Measurements from ENCODE around the gene C10orf143.
"Not testable (repeated sequence)": the region's sequence is repeated elsewhere in the genome, so short reads cannot be mapped to it uniquely, and the experiment has no call there.

Gene C10orf143

GRCh38 chr10:130028465-130028819 is 82.2 kb downstream of the C10orf143 start:
- DNase-seq, result no peak

- no peak for DNase-seq
Measured at GRCh38 chr10:130027716-130028464, 82.7 kb downstream of the C10orf143 start.

GRCh38 chr10:130026670-130027456 is 83.8 kb downstream of the C10orf143 start:
- DNase-seq, result no peak

DNA sequence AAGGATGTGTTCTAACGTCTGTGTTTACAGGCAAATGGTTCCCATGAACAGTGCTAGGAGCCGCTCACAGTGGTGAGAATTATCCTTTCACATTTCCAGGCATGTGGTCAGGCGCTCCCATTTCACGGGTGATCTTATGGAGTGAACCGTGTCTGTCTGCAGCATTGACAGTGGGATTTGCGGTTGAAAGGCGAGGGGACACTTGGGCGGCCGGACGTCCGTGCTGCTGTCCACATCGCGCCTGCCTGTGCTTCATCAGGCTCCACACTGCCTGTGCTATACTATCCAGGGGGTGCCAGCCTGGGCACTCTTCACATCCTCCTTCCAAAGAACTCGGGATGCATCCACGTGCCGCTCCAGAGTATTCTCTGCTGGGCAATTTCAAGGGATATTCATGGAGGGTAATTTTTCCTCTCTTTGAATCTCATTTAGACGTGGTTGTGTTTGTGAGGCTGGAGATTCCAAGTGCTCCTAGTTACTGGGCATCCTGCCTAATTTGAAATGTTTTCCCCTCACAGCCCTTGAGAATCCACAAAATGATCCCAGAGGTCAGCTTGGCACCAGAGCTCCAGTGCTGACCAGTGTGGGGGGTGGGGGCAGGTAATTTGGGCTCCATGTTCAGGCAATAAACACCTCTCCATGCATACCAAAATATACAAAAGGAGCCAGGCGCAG is 84.7 kb downstream of the C10orf143 start:
- no peak for DNase-seq

- DNase-seq, result no peak
Measured at GRCh38 chr10:130025326-130025725, 85.3 kb downstream of the C10orf143 start.

DNA sequence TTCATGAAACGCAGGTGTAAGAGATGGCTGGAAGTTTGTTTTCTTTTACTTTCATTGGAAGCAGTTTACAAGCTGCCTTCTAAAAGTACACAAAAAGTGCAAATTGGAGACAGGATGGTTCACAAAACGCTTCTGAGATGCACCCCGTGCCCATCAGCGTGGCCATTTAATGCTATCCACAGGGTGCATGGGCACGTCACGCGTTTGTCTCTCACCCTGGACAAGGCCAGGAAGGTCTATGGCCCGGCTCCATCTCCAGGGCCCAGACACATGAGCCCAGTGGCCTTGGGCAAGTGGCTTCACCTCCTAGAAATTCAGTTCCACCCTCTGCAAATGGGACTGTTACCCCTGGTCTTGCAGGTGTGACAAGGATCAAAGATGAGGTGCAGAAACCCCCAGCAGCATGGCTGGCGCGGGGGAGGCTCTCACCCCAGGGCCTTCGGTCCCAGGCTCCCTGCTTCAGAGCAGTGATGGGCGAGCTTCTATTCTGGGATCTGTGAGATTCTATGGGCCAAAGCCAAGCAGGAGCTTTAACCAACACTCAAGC is 85.8 kb downstream of the C10orf143 start:
- no peak for DNase-seq

DNA sequence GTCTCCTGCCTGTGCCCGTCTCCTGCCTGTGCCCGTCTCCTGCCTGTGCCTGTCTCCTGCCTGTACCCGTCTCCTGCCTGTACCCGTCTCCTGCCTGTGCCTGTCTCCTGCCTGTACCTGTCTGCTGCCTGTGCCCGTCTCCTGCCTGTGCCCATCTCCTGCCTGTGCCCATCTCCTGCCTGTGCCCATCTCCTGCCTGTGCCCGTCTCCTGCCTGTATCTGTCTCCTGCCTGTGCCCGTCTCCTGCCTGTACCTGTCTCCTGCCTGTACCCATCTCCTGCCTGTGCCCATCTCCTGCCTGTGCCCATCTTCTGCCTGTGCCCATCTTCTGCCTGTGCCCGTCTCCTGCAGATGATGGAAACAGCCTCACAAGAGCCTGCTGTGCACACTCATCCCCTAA is 86.3 kb downstream of the C10orf143 start:
- not testable (repeated sequence) for DNase-seq

DNA sequence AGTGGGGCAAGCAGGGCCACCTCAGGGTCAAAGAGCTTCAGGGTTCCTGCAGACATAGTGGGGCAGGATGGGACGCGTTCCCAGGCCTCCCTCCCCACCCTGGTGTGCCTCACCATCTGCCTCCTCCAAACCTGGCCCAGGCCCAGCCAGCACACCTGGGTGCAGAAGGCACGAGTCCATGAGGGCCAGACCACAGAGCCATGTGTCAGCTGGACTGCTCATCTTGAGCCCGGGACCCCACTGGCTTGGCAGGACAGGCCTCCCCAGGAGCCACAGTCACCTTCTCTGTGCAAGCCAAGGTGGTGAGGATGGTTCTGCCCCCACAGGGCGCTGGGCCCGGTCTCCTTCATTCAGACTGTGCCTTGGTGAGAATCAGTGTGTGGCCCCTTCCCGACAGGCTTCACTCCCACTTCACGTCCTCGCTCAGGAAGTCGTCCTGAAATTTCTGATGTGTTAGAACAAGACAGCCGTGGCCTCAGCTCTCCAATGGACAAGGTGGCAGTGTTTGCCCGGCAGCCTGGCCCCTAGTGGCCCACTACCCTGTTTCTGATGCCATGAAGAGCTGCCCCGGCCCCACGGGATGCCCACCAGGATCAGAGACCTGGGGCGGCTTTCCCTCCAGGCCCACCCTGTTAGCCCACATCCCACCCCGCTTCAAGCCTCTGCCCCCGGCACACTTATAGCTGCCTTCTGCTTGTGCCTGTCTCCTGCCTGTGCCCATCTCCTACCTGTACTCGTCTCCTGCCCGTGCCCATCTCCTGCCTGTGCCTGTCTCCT is 87.0 kb downstream of the C10orf143 start:
- DNase-seq, result no peak

GRCh38 chr10:130022511-130023299 is 87.9 kb downstream of the C10orf143 start:
- no peak for DNase-seq

DNA sequence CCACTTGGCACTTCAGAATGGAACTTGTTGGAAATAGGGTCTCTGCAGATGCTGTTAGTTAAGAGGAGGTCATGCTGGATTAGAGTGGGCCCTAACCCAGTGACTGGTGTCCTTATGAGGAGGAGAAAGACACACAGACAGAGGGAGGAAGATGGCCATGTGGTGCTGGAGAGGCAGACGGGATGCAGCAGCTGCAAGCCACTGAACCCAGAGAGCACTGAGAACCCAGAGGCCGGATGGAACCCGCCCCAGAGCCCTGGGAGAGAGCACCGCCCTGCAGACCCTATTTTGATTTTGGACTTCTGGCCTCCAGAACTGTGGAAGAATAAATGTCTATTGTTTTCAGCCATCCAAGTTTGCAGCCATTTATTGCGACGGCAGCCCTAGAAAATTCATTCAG is 88.5 kb downstream of the C10orf143 start:
- DNase-seq, result no peak

- no peak for DNase-seq
Measured at GRCh38 chr10:130021383-130021950, 89.2 kb downstream of the C10orf143 start.

DNA sequence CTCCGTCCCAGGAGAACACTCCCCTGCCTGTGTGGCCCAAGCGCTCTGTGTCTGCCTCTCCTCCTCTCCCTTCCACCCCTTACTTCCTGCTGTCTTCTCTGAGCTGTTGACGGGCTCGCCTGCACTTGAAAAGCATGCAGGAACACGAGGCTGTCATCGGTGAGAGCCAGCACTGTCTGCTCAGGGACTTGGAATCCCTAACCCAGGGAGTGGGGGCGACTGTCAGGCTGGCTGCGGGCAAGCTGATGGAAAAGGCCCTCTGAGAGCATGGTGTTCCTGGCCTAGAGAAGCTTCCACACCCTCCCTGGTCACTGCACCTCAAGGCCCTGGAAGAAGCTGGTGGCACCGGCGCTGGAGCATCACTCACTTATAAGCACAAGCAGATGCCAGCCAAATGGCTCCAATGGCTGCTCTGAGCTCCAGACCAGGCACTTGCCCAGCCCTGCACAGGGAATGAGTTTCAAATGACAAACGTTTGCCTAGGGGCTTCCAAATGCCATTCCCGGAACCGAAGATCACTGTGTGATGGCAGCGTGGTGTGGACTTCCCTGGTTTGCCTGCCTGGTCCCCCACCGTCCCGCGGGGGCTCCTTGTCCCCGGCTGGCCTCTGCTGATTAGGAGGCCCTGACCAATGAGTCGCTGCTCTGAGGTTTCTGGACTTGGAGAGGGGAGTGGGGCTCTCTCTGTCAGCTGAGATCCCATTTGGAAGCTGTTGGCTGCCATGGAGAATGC is 89.8 kb downstream of the C10orf143 start:
- DNase-seq, result no peak

GRCh38 chr10:130018730-130019185 is 91.9 kb downstream of the C10orf143 start:
- no peak for DNase-seq

DNA sequence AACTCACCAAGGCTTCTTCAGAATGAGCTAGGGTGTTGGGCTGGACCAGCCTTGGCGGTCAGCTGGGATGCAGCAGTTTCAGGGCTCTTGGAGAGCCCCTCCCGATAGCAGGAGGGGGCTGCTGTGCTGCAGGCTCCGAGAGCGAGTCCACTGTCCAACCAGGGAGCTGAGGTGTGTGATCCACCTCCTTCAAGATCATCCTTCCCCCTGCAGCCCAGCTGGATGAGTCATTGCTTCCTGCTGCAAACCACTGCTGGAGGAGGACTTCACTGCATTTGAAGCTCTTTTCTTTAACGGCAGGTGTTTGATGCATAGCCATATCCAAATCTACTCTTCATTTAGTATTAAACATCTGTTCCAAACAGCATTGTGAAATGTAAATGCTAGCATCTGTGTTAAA is 92.4 kb downstream of the C10orf143 start:
- no peak for DNase-seq

GRCh38 chr10:130017631-130018022 is 93.0 kb downstream of the C10orf143 start:
- no peak for DNase-seq

DNA sequence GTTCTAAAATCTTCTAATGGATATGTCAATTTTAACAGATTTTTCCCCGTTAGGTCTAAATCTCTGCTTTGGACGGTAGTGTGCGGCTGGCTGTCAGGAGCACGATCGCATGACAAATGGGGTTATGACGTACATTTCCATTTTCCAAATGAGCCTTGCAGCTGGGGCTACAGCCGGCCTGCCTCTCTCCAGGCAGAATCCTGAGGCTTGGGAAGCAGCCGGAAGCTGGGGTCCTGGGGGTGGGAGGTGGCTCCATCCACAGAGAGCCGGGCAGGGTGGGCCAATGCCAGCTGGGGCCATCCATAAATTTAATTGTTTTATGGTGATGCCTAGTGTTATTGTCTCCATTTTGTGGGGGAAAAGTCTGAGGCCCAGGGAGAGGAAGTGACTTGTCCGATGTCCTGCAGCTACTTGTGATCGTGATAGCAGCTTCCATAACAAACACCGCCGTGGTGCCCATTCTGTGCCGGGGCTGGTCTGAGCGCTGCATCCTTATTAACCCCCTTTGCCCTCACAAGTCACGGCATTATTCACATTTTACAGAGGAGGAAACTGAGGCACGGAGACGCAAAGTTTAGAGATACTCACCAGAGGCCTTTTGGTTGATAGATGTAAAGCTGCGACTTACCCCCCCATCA is 93.5 kb downstream of the C10orf143 start:
- DNase-seq, result no peak

- no peak for DNase-seq
Measured at GRCh38 chr10:130016095-130016494, 94.5 kb downstream of the C10orf143 start.

- no peak for DNase-seq
Measured at GRCh38 chr10:130015075-130015695, 95.4 kb downstream of the C10orf143 start.

- DNase-seq, result no peak
Measured at GRCh38 chr10:130014263-130015074, 96.2 kb downstream of the C10orf143 start.

Data from activated CD4-positive, alpha-beta T cell treated with anti-CD3 and anti-CD28 coated beads for 4 hours (primary cell).